H1 (cell line): Measurements from ENCODE around the gene RILPL1. TPM values are rescaled to one million over a fixed set of nuclear protein-coding genes. Genes with fewer than 3 reads are reported as not detected.

Experiments
- CTCF ChIA-PET: fragments of 300-600 bp; sonication (Branson Sonifier 250); formaldehyde crosslinking; loops from one replicate; lab custom pipeline; 2021; ENCODE audit not compliant: partially characterized antibody; lab: Charles Lee
- POLR2A ChIA-PET: fragments of 300-600 bp; sonication (Branson Sonifier 250); formaldehyde crosslinking; loops from one replicate; lab custom pipeline; 2021; ENCODE audit warnings: inconsistent platforms; ENCODE audit not compliant: partially characterized antibody; lab: Charles Lee
- DNase-seq, 2 experiments: peaks; one replicate each; pipeline versions ENCODE4 v3.0.0 to v3.0.0-alpha.2; 2010 to 2022; ENCODE audit warnings: low spot score in 2 of 2, low read depth in 1 of 2, mixed read lengths in 1 of 2
- FAIRE-seq: peaks from 2 replicates; lab custom pipeline; 2011; peaks lifted over from hg19 to GRCh38; lab: Jason Lieb, UNC
- H2AFZ ChIP-seq: 2 replicates; pipeline ENCODE4 v1.8.1; 2012; ENCODE audit warnings: low read length, inconsistent platforms
- H2AK5ac ChIP-seq: 2 replicates; pipeline ENCODE4 v1.6.1; 2013; ENCODE audit warnings: low read depth, low read length
- H2BK120ac ChIP-seq: replicated peaks from 2 replicates; pipeline ENCODE3; 2013; ENCODE audit warnings: low read depth, low read length, inconsistent platforms
- H2BK12ac ChIP-seq: 2 replicates; pipeline ENCODE4 v1.6.1; 2013; ENCODE audit warnings: low read depth, low read length
- H2BK15ac ChIP-seq: 2 replicates; pipeline ENCODE4 v1.6.1; 2013; ENCODE audit warnings: low read length
- H2BK20ac ChIP-seq: 2 replicates; pipeline ENCODE4 v1.6.1; 2013; ENCODE audit warnings: low read length
- H2BK5ac ChIP-seq: 2 replicates; pipeline ENCODE4 v1.6.1; 2013; ENCODE audit warnings: low read depth, low read length
- H3K14ac ChIP-seq: 2 replicates; pipeline ENCODE4 v1.6.1; 2013; ENCODE audit warnings: inconsistent platforms; ENCODE audit not compliant: insufficient read length
- H3K18ac ChIP-seq: 2 replicates; pipeline ENCODE4 v1.6.1; 2013; ENCODE audit warnings: low read length; ENCODE audit errors: extremely low read depth
- H3K23ac ChIP-seq: 2 replicates; pipeline ENCODE4 v1.6.1; 2013; ENCODE audit warnings: inconsistent platforms; ENCODE audit not compliant: insufficient read length
- H3K23me2 ChIP-seq: 2 replicates; pipeline ENCODE4 v1.6.1; 2013; ENCODE audit warnings: low read depth, low read length
- H3K27ac ChIP-seq: 2 replicates; pipeline ENCODE4 v1.6.1; 2011; ENCODE audit warnings: low read depth, low read length, inconsistent platforms
- H3K27me3 ChIP-seq, 4 experiments: replicated peaks in 1 of 4; 1 replicate in 1 of 4; 2 replicates in 3 of 4; pipeline versions ENCODE4 v1.6.1 to v1.8.1; 2011 to 2013; ENCODE audit warnings: low read length in 3 of 4, mild to moderate bottlenecking in 3 of 4, inconsistent platforms in 2 of 4, mixed read lengths in 2 of 4, moderate library complexity in 1 of 4; ENCODE audit not compliant: control insufficient read depth in 3 of 4, insufficient read depth in 3 of 4; ENCODE audit errors: extremely low read depth in 1 of 4
- H3K36me3 ChIP-seq, 4 experiments: 2 replicates each; pipeline versions ENCODE4 v1.6.1 to v1.8.1; 2011 to 2013; ENCODE audit warnings: mild to moderate bottlenecking in 4 of 4, low read length in 3 of 4, moderate library complexity in 2 of 4, control low read depth in 1 of 4, inconsistent platforms in 1 of 4; ENCODE audit not compliant: insufficient read depth in 4 of 4, control insufficient read depth in 2 of 4
- H3K4ac ChIP-seq: replicated peaks from 2 replicates; pipeline ENCODE3; 2013; ENCODE audit warnings: low read length, low read depth, mixed read lengths, inconsistent platforms; ENCODE audit not compliant: insufficient read length
- H3K4me1 ChIP-seq, 4 experiments: replicated peaks in 1 of 4; 1 replicate in 1 of 4; 2 replicates in 3 of 4; pipeline versions ENCODE4 v1.6.1 to v1.8.1; 2011 to 2013; ENCODE audit warnings: low read length in 3 of 4, inconsistent platforms in 2 of 4, mixed read lengths in 1 of 4; ENCODE audit not compliant: insufficient read depth in 4 of 4, control insufficient read depth in 3 of 4
- H3K4me2 ChIP-seq, 2 experiments: 2 replicates each; pipeline versions ENCODE4 v1.6.1 to v1.8.1; 2011 to 2013; ENCODE audit warnings: low read depth in 2 of 2, low read length in 2 of 2, control low read depth in 1 of 2, inconsistent platforms in 1 of 2, mild to moderate bottlenecking in 1 of 2; ENCODE audit not compliant: insufficient read depth in 1 of 2
- H3K4me3 ChIP-seq, 4 experiments: fragments of 200-600, 300-600 bp in 1 of 4; sonication (generic), shearing (Covaris generic), sonication (Bioruptor Twin) in 1 of 4; 2 replicates each; pipeline versions ENCODE4 v1.5.1 to v1.8.1; 2011 to 2016; ENCODE audit warnings: low read length in 4 of 4, low read depth in 3 of 4, control low read depth in 2 of 4, inconsistent platforms in 2 of 4, mild to moderate bottlenecking in 2 of 4, mixed read lengths in 1 of 4, moderate library complexity in 1 of 4; ENCODE audit not compliant: insufficient read depth in 2 of 4; ENCODE audit errors: extremely low read depth in 1 of 4
- H3K56ac ChIP-seq: replicated peaks from 2 replicates; pipeline ENCODE3; 2013; ENCODE audit warnings: low read depth, mild to moderate bottlenecking, mixed read lengths, low read length, inconsistent platforms; ENCODE audit not compliant: insufficient read length
- H3K79me1 ChIP-seq: 2 replicates; pipeline ENCODE4 v1.6.1; 2013; ENCODE audit warnings: low read depth, low read length, control low read depth
- H3K79me2 ChIP-seq, 2 experiments: 2 replicates each; pipeline versions ENCODE4 v1.6.1 to v1.8.1; 2012 to 2013; ENCODE audit warnings: low read length in 2 of 2, mild to moderate bottlenecking in 2 of 2, inconsistent platforms in 1 of 2; ENCODE audit not compliant: insufficient read depth in 2 of 2, control insufficient read depth in 1 of 2
- H3K9ac ChIP-seq, 4 experiments: replicated peaks in 1 of 4; 1 replicate in 1 of 4; 2 replicates in 3 of 4; pipeline versions ENCODE4 v1.6.1 to v1.8.1; 2011 to 2013; ENCODE audit warnings: low read depth in 3 of 4, low read length in 3 of 4, control low read depth in 2 of 4, mild to moderate bottlenecking in 2 of 4, moderate library complexity in 2 of 4, inconsistent platforms in 1 of 4; ENCODE audit errors: extremely low read depth in 1 of 4
- H3K9me3 ChIP-seq, 2 experiments: 2 replicates each; pipeline versions ENCODE4 v1.6.1 to v1.8.1; 2012 to 2013; ENCODE audit warnings: mild to moderate bottlenecking in 2 of 2, moderate library complexity in 2 of 2, control low read depth in 1 of 2, inconsistent platforms in 1 of 2, low read depth in 1 of 2, low read length in 1 of 2, mixed read lengths in 1 of 2; ENCODE audit not compliant: insufficient read depth in 2 of 2
- H4K20me1 ChIP-seq, 2 experiments: replicated peaks in 1 of 2; 2 replicates each; pipeline versions ENCODE3 to v1.8.1; 2011 to 2013; ENCODE audit warnings: inconsistent platforms in 2 of 2, low read length in 2 of 2, mild to moderate bottlenecking in 1 of 2; ENCODE audit not compliant: insufficient read depth in 2 of 2, control insufficient read depth in 1 of 2
- H4K5ac ChIP-seq: 2 replicates; pipeline ENCODE4 v1.6.1; 2013; ENCODE audit warnings: low read length, low read depth, mixed read lengths, inconsistent platforms; ENCODE audit not compliant: insufficient read length
- H4K8ac ChIP-seq: 2 replicates; pipeline ENCODE4 v1.8.0; 2013; ENCODE audit warnings: mild to moderate bottlenecking, moderate library complexity, low read length, inconsistent platforms; ENCODE audit not compliant: insufficient read depth; ENCODE audit errors: extremely low read depth
- H4K91ac ChIP-seq: replicated peaks from 2 replicates; pipeline ENCODE3; 2013; ENCODE audit warnings: low read length, mixed read lengths, inconsistent platforms; ENCODE audit not compliant: insufficient read length
- BACH1 ChIP-seq: IDR thresholded peaks from 2 replicates; pipeline ENCODE4 v1.6.1; 2012; ENCODE audit warnings: low read length, improper control_type of control experiment
- BRCA1 ChIP-seq: IDR thresholded peaks from 2 replicates; pipeline ENCODE4 v1.6.1; 2012; ENCODE audit warnings: low read depth, low read length, improper control_type of control experiment
- GTF2F1 ChIP-seq: IDR thresholded peaks from 2 replicates; pipeline ENCODE4 v1.6.1; 2012; ENCODE audit warnings: low read depth, low read length, improper control_type of control experiment, borderline replicate concordance
- KDM4A ChIP-seq: IDR thresholded peaks from one replicate; pipeline ENCODE4 v1.7.1; 2012; ENCODE audit warnings: low read depth, mild to moderate bottlenecking, moderate library complexity, low read length, inconsistent platforms; ENCODE audit not compliant: severe bottlenecking
- POLR2AphosphoS5 ChIP-seq: IDR thresholded peaks from 2 replicates; pipeline ENCODE4 v1.6.1; 2011; ENCODE audit warnings: low read depth, low read length
- RFX5 ChIP-seq: IDR thresholded peaks from 2 replicates; pipeline ENCODE4 v1.6.1; 2011; ENCODE audit warnings: low read depth, low read length, improper control_type of control experiment, borderline replicate concordance
- SIN3A ChIP-seq, 2 experiments: IDR thresholded peaks in 1 of 2; conservative IDR thresholded peaks in 1 of 2; 2 replicates each; pipeline ENCODE4 v1.6.1; 2011 to 2012; ENCODE audit warnings: low read length in 2 of 2, improper control_type of control experiment in 1 of 2, low read depth in 1 of 2, mild to moderate bottlenecking in 1 of 2
- SP4 ChIP-seq: IDR thresholded peaks from 2 replicates; pipeline ENCODE4 v1.6.1; 2012; ENCODE audit warnings: low read length, inconsistent platforms
- TCF12 ChIP-seq: IDR thresholded peaks from 2 replicates; pipeline ENCODE4 v1.6.1; 2011; ENCODE audit warnings: low read depth, mild to moderate bottlenecking, low read length
- TEAD4 ChIP-seq: IDR thresholded peaks from 2 replicates; pipeline ENCODE4 v1.6.1; 2012; ENCODE audit warnings: low read depth, low read length, inconsistent platforms, mixed read lengths
- ZNF274 ChIP-seq: IDR thresholded peaks from 2 replicates; pipeline ENCODE4 v1.7.0; 2012; ENCODE audit warnings: low read length, borderline replicate concordance; ENCODE audit errors: extremely low read depth
- whole genome bisulfite sequencing, 2 experiments: shearing (Covaris generic) in 1 of 2; methylation state at CpG; one replicate each; pipeline versions ENCODE4 v1.1.6 to v1.1.7; 2013 to 2015; ENCODE audit warnings: low lambda C conversion rate in 2 of 2, mixed read lengths in 2 of 2, inconsistent platforms in 1 of 2, low coverage in 1 of 2, missing lambda C conversion rate in 1 of 2; ENCODE audit not compliant: insufficient replicate concordance in 2 of 2, insufficient coverage in 1 of 2, insufficient read length in 1 of 2; ENCODE audit errors: extremely low coverage in 1 of 2, missing lambda C conversion rate in 1 of 2; 5-methylcytosine and 5-hydroxymethylcytosine counted together
- polyA plus RNA-seq, 7 experiments: library from polyadenylated mRNA; depleted of rRNA in 3 of 7; stranded (reverse) in 5 of 7; unstranded in 2 of 7; fragments of >200 nt in 5 of 7; fragments of 200-250 nt in 2 of 7; gene quantifications; 1 replicate in 5 of 7; 2 replicates in 1 of 7; 4 replicates in 1 of 7; pipeline versions ENCODE4 v1.2.1 to v1.2.3, GENCODE V29; 2011 to 2013; ENCODE audit warnings: missing spikeins in 2 of 7, mixed read lengths in 2 of 7
- total RNA-seq: library from RNA; stranded (reverse); fragmentation: NEBNext Ultra II Directional; extraction: Animal tissue kit (Norgen Biotek cat#: 25700); gene quantifications from 2 replicates; pipeline ENCODE4 v1.2.1, GENCODE V29; 2021
- TF ChIP-seq, protein P1 (sequence below): IDR thresholded peaks from 2 replicates; pipeline ENCODE4 v1.6.1; 2012; ENCODE audit warnings: inconsistent platforms

Gene RILPL1
- total and polyA plus RNA-seq, 2 of the 8 experiments (the other 6 are each of a cell fraction or from before 2014, with no cell fraction given), result 6.7 to 9.4 TPM

DNA sequence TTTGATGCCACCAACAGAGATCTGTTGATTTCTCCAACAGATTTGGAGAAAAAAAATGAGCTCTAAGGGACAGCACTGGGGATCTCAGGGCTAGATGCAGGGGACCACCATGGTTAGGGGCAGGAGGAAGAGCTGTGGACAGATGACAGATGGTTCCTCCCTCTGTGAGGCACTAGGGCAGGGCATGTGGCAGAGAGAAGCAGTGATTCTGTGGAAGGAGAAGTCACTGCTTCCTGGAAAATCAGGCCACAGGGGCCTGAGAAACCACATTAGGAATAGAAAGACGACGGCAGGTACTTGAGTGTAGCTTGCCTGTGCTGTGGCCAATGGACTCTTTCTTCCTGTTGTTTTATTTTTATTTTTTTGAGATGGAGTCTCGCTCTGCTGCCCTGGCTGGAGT, 25.9 kb upstream of the RILPL1 start:
- H2BK20ac ChIP-seq, result no peak overlapping the region
- H3K27me3 ChIP-seq, result no peaks in the 10 kb centered on the region
- no peaks in the 10 kb centered on the region for H3K79me1 ChIP-seq
- DNase-seq, result no peak
- H2AFZ ChIP-seq, result no peak overlapping the region
- H4K8ac ChIP-seq, result no peak overlapping the region
- no peak overlapping the region for H4K91ac ChIP-seq
- no peak overlapping the region for H2BK5ac ChIP-seq
- no peaks in the 10 kb centered on the region for H3K36me3 ChIP-seq
- WGBS, 2 experiments, result 86% methylated on average over 3 of the region's 3 CpGs; no CpG with 5 or more reads in 1 of the 2 experiments
- H2BK120ac ChIP-seq, result no peak overlapping the region
- H3K27ac ChIP-seq, result no peak overlapping the region
- H3K4me1 ChIP-seq, result no peaks in the 10 kb centered on the region
- CTCF ChIA-PET, result interaction anchor here (1.4 to 1.9 kb wide), 2 partner anchors 12 to 22 kb away, joined by 3 to 6 read pairs; no protein-coding TSS in a partner anchor
- H2BK12ac ChIP-seq, result no peak overlapping the region
- H3K23ac ChIP-seq, result no peak overlapping the region
- no peak overlapping the region for H2AK5ac ChIP-seq
- H4K5ac ChIP-seq, result no peak overlapping the region
- no peak overlapping the region for H3K4me3 ChIP-seq
- no peak overlapping the region for H2BK15ac ChIP-seq
- H3K4me2 ChIP-seq, result no peak overlapping the region
- H3K9me3 ChIP-seq, result no peaks in the 10 kb centered on the region
- no peak overlapping the region for H3K56ac ChIP-seq
- no peaks in the 10 kb centered on the region for H4K20me1 ChIP-seq
- H3K18ac ChIP-seq, result no peak overlapping the region
- FAIRE-seq, result no peak
- TF ChIP-seq BRCA1 (no peak), TEAD4 (no peak), RFX5 (no peak), KDM4A (no peak), SP4 (no peak), BACH1 (no peak), POLR2AphosphoS5 (no peak), TCF12 (no peak), SIN3A (conservative IDR thresholded peaks at IDR 0.05 in 1 of 2, IDR thresholded peaks at IDR 0.05 in 1 of 2; ENCODE audit: low read depth in 1 of 2, low read length in 2 of 2) (no peak), GTF2F1 (no peak), ZNF274 (no peak)
- TF ChIP-seq, protein P1, sequence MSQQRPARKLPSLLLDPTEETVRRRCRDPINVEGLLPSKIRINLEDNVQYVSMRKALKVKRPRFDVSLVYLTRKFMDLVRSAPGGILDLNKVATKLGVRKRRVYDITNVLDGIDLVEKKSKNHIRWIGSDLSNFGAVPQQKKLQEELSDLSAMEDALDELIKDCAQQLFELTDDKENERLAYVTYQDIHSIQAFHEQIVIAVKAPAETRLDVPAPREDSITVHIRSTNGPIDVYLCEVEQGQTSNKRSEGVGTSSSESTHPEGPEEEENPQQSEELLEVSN, result no peak
- TF ChIP-seq, all 59 proteins: peak for 0
- no peaks in the 10 kb centered on the region for H3K23me2 ChIP-seq
- POLR2A ChIA-PET, result interaction anchor here (0.6 to 2.0 kb wide), 3 partner anchors 12 to 1003 kb away, joined by 3 to 5 read pairs (median 3); no protein-coding TSS in a partner anchor
- H3K14ac ChIP-seq, result no peak overlapping the region
- no peak overlapping the region for H3K9ac ChIP-seq
- H3K4ac ChIP-seq, result no peak overlapping the region
- no peaks in the 10 kb centered on the region for H3K79me2 ChIP-seq
